ENCODE measurements around the gene TRIM23.
A peak's percentile ranks its signal among the peaks of the same experiment; 100 is the strongest.

Gene TRIM23

DNA sequence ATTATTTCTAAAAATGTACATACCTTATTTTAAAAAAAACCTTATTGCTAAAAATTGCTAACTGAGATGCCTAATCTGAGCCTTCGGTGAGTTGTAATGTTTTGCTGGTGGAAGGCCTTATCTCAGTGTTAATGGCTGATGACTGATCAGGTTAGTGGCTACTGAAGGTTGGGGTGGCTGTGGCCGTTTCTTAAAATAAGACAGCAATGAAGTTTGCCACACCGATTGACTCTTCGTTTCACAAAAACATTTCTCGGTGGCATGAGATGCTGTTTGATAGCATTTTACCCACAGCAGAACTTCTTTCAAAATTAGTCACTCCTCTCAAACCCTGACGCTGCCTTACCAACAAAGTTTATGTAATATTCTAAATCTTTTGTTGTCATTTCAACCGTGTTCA, 75.9 kb downstream of the TRIM23 start:
- no peak for DNase-seq

DNA sequence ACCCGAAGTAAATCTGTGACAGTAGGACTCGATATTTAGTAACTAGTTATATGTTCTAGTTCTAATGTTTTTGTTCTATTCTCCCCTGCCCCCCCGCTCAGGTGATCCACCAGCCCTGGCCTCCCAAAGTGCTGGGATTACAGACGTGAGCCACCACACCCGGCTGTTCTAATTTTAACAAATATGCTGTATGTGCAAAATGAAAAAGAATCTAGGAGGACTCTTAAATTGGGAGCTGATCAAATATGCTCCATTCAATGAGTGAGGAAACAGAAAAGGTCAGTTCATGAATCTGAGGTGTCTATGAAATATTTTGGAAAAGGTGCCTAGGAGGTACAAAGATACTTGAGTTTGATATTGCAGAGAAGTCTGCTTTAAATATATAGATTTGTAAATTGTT, 78.0 kb downstream of the TRIM23 start:
- no peak for DNase-seq
- no peak for TF ChIP-seq POLR2A (IDR thresholded peaks at IDR 0.05; ENCODE audit: low read length)
- no peak for TF ChIP-seq GATA1 (IDR thresholded peaks at IDR 0.05; ENCODE audit: low read depth, low read length)

More for the DNA sequence above, 75.9 kb downstream of the TRIM23 start:
- no peak for TF ChIP-seq POLR2A (IDR thresholded peaks at IDR 0.05; ENCODE audit: low read length)
- no peak for TF ChIP-seq GATA1 (IDR thresholded peaks at IDR 0.05; ENCODE audit: low read depth, low read length)

DNA sequence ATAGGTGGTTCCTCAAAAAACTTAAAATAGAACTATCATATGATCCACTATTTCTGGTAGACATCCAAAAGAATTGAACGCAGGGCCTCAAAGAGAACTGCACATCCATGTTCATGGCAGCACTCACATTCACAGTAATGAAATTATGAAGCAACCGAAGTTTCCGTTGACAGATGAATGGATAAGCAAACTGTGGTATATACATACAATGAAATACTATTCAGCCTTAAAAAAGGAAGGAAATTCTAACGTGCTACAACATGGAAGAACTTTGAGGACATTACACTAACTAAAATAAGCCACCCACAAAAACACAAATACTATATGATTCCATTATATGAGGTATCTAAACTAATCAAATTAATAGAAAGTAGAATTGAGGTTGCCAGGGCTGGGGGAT, 79.7 kb downstream of the TRIM23 start:
- no peak for DNase-seq

DNA sequence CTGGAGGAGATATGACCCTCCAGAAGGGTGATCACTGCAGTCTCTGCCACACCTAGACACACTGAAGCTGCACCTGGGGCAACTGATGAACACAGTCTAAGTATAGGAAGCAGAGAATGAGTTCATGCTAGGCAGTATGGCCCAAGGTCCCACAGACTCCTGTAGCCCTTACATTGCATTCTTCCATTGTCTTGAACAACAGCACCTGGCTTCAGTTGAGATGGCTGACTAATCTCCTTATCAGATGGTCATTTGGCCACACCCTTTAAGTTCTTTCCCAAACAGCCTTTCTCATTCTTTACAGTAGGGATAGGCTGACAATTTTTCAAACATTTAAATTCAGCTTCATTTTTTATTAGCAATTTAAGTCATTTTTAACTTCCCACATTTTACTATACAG, 84.3 kb downstream of the TRIM23 start:
- peak; percentile 11 to 39 for DNase-seq

More for the DNA sequence above, 79.7 kb downstream of the TRIM23 start:
- TF ChIP-seq GATA1 (IDR thresholded peaks at IDR 0.05; ENCODE audit: low read depth, low read length) (no peak), POLR2A (IDR thresholded peaks at IDR 0.05; ENCODE audit: low read length) (no peak)

More for the DNA sequence above, 84.3 kb downstream of the TRIM23 start:
- TF ChIP-seq GATA1 (IDR thresholded peaks at IDR 0.05; ENCODE audit: low read depth, low read length) (no peak), POLR2A (IDR thresholded peaks at IDR 0.05; ENCODE audit: low read length) (no peak)
